Neutrophil (primary cell): ENCODE data around the gene DNAH14.

Source experiments
- H3K27ac ChIP-seq: fragments of 200-600 bp; sonication (generic); 2 replicates; pipeline ENCODE4 v1.5.1; 2016; ENCODE audit warnings: mild to moderate bottlenecking, moderate library complexity
- H3K27me3 ChIP-seq: fragments of 200-600 bp; sonication (generic); 2 replicates; pipeline ENCODE4 v1.6.0; 2016; ENCODE audit warnings: mild to moderate bottlenecking
- H3K36me3 ChIP-seq: fragments of 200-600 bp; sonication (generic); 2 replicates; pipeline ENCODE4 v1.5.1; 2017
- H3K4me1 ChIP-seq, 2 experiments: fragments of 200-600 bp in 1 of 2; sonication (generic) in 1 of 2; 1 replicate in 1 of 2; 2 replicates in 1 of 2; pipeline versions ENCODE4 v1.5.1 to v1.6.1; 2013 to 2016; ENCODE audit warnings: low read depth in 1 of 2, low read length in 1 of 2, mild to moderate bottlenecking in 1 of 2, moderate library complexity in 1 of 2; ENCODE audit not compliant: control insufficient read depth in 1 of 2, insufficient read depth in 1 of 2
- H3K4me3 ChIP-seq, 2 experiments: fragments of 200-600 bp in 1 of 2; sonication (generic) in 1 of 2; 1 replicate in 1 of 2; 2 replicates in 1 of 2; pipeline ENCODE4 v1.5.1; 2013 to 2016; ENCODE audit warnings: low read depth in 1 of 2, low read length in 1 of 2, mild to moderate bottlenecking in 1 of 2, moderate library complexity in 1 of 2
- H3K9me3 ChIP-seq: fragments of 200-600 bp; sonication (generic); 2 replicates; pipeline ENCODE4 v1.5.1; 2016
- TF ChIP-seq, protein P1 (sequence below): fragments of 200-600 bp; sonication (generic); IDR thresholded peaks from 2 replicates; pipeline ENCODE4 v1.5.1; 2016; ENCODE audit warnings: antibody characterized with exemption

The DNAH14 gene

DNA sequence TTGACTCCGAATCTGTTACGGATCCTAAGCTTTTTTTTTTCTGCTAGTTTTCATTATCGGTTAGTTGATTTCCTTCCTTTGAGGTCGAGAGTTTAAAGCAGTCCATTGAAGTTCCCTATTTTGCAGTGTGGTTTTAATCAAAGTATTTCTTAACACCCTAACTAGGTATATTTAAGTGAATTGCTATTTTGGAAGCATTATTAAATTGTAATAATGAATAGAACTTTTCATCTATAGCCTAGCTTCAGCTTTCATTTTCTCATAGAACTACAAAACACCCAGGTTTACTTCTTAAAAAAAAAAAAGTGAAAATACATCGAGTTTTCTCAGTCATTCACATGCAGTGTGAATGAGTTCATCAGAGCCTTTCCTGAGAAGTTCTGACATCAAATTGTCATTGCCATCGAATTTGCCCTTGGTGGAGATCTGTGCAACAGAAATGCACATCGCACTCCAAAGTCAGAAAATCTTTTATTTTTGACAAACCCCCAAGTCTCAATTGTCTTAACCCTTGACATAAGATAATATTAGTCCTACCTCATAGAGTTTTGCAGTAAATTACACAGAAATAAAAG is 499.5 kb downstream of the DNAH14 start:
- H3K9me3 ChIP-seq, result no peaks in the 10 kb centered on the region
- H3K4me1 ChIP-seq, result peaks cover 44 to 51% of the 10 kb centered on the region in 2 experiments
- H3K4me3 ChIP-seq, result peak overlapping the region; percentile 96 to 98
- TF ChIP-seq, protein P1, sequence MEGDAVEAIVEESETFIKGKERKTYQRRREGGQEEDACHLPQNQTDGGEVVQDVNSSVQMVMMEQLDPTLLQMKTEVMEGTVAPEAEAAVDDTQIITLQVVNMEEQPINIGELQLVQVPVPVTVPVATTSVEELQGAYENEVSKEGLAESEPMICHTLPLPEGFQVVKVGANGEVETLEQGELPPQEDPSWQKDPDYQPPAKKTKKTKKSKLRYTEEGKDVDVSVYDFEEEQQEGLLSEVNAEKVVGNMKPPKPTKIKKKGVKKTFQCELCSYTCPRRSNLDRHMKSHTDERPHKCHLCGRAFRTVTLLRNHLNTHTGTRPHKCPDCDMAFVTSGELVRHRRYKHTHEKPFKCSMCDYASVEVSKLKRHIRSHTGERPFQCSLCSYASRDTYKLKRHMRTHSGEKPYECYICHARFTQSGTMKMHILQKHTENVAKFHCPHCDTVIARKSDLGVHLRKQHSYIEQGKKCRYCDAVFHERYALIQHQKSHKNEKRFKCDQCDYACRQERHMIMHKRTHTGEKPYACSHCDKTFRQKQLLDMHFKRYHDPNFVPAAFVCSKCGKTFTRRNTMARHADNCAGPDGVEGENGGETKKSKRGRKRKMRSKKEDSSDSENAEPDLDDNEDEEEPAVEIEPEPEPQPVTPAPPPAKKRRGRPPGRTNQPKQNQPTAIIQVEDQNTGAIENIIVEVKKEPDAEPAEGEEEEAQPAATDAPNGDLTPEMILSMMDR, result no peak
- no peaks in the 10 kb centered on the region for H3K36me3 ChIP-seq
- H3K27ac ChIP-seq, result peak overlapping the region; percentile 98
- no peaks in the 10 kb centered on the region for H3K27me3 ChIP-seq

DNA sequence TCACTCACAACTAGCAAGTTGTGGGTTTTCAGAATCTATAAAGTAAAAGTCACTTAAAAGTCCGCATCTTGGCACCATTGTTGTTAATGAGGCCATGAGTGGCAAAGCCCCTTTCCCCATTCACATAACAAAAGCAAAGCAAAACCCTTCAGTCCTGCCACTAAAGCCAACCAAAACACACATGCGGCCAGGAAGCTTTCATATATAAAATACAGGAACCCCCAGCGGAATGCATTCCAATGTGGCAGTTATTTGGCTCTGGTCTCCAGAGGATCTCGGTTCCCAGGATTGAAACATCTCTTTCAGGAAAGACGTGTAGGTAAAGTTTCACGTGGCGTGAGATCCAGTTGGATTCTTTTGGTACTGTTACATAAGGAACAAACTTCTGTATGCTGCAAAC is 500.8 kb downstream of the DNAH14 start:
- H3K27ac ChIP-seq, result peak overlapping the region; percentile 98
- H3K4me1 ChIP-seq, result peaks cover 30 to 38% of the 10 kb centered on the region in 2 experiments
- TF ChIP-seq, protein P1, result no peak
- no peaks in the 10 kb centered on the region for H3K27me3 ChIP-seq
- H3K9me3 ChIP-seq, result no peaks in the 10 kb centered on the region
- H3K36me3 ChIP-seq, result no peaks in the 10 kb centered on the region
- no peak overlapping the region for H3K4me3 ChIP-seq

DNA sequence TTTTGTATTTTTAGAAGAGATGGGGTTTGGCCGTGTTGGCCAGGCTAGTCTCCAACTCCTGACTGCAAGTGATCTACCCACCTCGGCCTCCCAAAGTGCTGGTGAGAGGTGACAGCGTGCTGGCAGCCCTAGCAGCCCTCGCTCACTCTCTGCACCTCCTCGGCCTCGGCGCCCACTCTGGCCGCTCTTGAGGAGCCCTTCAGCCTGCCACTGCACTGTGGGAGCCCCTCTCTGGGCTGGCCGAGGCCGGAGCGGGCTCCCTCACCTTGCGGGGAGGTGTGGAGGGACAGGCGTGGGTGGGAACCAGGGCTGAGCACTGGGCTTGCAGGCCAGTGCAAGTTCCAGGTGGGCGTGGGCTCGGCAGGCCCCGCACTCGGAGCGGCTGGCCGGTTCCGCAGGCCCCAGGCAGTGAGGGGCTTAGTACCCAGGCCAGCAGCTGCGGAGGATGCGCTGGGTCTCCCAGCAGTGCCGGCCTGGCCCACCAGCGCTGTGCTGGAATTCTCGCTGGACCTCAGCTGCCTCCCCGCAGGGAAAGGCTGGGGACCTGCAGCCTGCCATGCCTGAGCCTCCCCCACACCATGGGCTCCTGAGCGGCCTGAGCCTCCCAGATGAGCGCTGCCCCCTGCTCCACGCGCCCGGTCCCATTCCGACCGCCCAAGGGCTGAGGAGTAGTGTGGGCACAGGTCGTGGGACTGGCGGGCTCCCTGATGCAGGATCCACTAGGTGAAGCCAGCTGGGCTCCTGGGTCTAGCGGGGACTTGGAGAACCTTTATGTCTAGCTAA is 501.8 kb downstream of the DNAH14 start:
- Histone ChIP-seq H3K27ac (no peak overlapping the region), H3K36me3 (no peaks in the 10 kb centered on the region), H3K27me3 (no peaks in the 10 kb centered on the region), H3K4me3 (no peak overlapping the region), H3K9me3 (no peaks in the 10 kb centered on the region), H3K4me1 (peaks cover 22 to 28% of the 10 kb centered on the region in 2 experiments)
- TF ChIP-seq, protein P1, result no peak

DNA sequence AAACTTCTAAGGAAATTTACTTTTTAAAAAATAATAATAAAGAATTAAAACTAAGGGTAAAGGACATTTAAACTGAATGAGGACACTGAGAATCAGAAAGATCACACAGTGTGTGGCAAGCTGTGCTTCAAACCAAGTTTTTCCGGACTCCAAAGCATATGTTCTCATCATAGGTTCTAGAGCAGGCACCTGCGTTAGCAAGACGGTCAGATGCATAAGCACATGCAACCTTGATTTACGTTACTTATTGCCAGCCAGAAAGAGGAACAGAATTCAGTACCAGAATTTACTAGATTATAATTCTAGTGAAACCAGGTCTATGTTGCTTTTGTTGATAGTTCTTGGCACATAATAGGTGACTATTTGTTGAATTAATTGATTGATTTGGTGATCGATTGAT is 504.6 kb downstream of the DNAH14 start:
- Histone ChIP-seq H3K27me3 (no peaks in the 10 kb centered on the region), H3K4me3 (no peak overlapping the region), H3K27ac (no peak overlapping the region), H3K36me3 (no peaks in the 10 kb centered on the region), H3K9me3 (no peaks in the 10 kb centered on the region), H3K4me1 (peaks cover 12 to 14% of the 10 kb centered on the region in 2 experiments)
- TF ChIP-seq, protein P1, result no peak

DNA sequence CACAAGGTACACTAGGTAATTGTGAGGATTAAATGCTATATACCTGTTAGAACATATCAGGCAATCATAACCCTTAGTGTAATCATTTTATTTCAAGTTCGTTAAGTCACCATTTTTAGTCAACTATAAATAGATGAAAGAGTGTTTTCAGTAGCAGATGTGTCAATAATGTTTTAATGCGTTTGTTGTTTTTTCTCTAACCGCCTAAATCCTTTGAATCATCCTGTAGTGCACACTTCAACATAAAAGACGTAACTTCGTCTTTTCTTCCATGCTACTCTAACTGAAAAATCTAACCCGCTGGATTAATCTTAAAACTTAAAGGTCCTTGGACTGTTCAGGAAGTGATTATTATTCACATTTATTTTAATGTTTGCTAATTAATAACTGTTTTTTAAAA is 505.6 kb downstream of the DNAH14 start:
- Histone ChIP-seq H3K27me3 (no peaks in the 10 kb centered on the region), H3K4me1 (peaks cover 2 to 4% of the 10 kb centered on the region in 2 experiments), H3K36me3 (no peaks in the 10 kb centered on the region), H3K27ac (no peak overlapping the region), H3K9me3 (no peaks in the 10 kb centered on the region), H3K4me3 (no peak overlapping the region)
- TF ChIP-seq, protein P1, result no peak
